CD14-positive monocyte (primary cell): Measurements from ENCODE around the gene ATG4C. TPM values are rescaled to one million over a fixed set of nuclear protein-coding genes. Genes with fewer than 3 reads are reported as not detected.

ENCODE experiments used
- DNase-seq, 3 donors: peaks; one replicate each; pipeline ENCODE4 v3.0.0-alpha.2; 2011 to 2022
- H2AFZ ChIP-seq: 2 replicates; pipeline ENCODE4 v1.6.0; 2012; ENCODE audit warnings: mild to moderate bottlenecking, low read depth, low read length, inconsistent platforms; ENCODE audit not compliant: insufficient read depth, poor library complexity, severe bottlenecking
- H3K27ac ChIP-seq, 2 donors: 1 replicate in 1 of 2; 2 replicates in 1 of 2; pipeline ENCODE4 v1.5.1; 2012 to 2013; ENCODE audit warnings: low read length in 2 of 2, control low read depth in 1 of 2, inconsistent platforms in 1 of 2, low read depth in 1 of 2, mild to moderate bottlenecking in 1 of 2
- H3K27me3 ChIP-seq, 2 donors: one replicate each; pipeline versions ENCODE4 v1.6.0 to v1.6.1; 2011 to 2013; ENCODE audit warnings: low read length in 2 of 2; ENCODE audit not compliant: control insufficient read depth in 2 of 2, insufficient read depth in 2 of 2
- H3K36me3 ChIP-seq, 2 donors: replicated peaks in 1 of 2; 1 replicate in 1 of 2; 2 replicates in 1 of 2; pipeline versions ENCODE4 v1.5.1 to v1.6.1; 2012 to 2013; ENCODE audit warnings: low read length in 2 of 2, control low read depth in 1 of 2, inconsistent platforms in 1 of 2, mild to moderate bottlenecking in 1 of 2; ENCODE audit not compliant: insufficient read depth in 2 of 2, control insufficient read depth in 1 of 2
- H3K4me1 ChIP-seq, 2 donors: 1 replicate in 1 of 2; 2 replicates in 1 of 2; pipeline versions ENCODE4 v1.5.1 to v1.6.1; 2012 to 2013; ENCODE audit warnings: low read length in 2 of 2, control low read depth in 1 of 2, inconsistent platforms in 1 of 2, mild to moderate bottlenecking in 1 of 2, moderate library complexity in 1 of 2; ENCODE audit not compliant: insufficient read depth in 2 of 2, control insufficient read depth in 1 of 2
- H3K4me2 ChIP-seq: replicated peaks from 2 replicates; pipeline ENCODE3; 2012; ENCODE audit warnings: low read length, moderate library complexity, mild to moderate bottlenecking; ENCODE audit not compliant: poor library complexity, severe bottlenecking; ENCODE audit errors: extremely low read depth
- H3K4me3 ChIP-seq, 3 experiments: fragments of 200-600 bp in 1 of 3; sonication (generic) in 1 of 3; replicated peaks in 1 of 3; 1 replicate in 2 of 3; 2 replicates in 1 of 3; pipeline ENCODE4 v1.5.1; 2011 to 2013; ENCODE audit warnings: low read length in 3 of 3, mild to moderate bottlenecking in 3 of 3, control low read depth in 2 of 3, low read depth in 2 of 3, inconsistent platforms in 1 of 3, moderate library complexity in 1 of 3
- H3K79me2 ChIP-seq: 2 replicates; pipeline ENCODE4 v1.6.0; 2012; ENCODE audit warnings: mild to moderate bottlenecking, control low read depth, inconsistent platforms, low read length, moderate library complexity; ENCODE audit not compliant: insufficient read depth
- H3K9ac ChIP-seq: 2 replicates; pipeline ENCODE4 v1.6.0; 2017; ENCODE audit warnings: low read length, mild to moderate bottlenecking; ENCODE audit not compliant: insufficient read depth, poor library complexity, severe bottlenecking
- H3K9me3 ChIP-seq, 2 donors: replicated peaks in 1 of 2; 1 replicate in 1 of 2; 2 replicates in 1 of 2; pipeline versions ENCODE4 v1.5.1 to v1.6.1; 2012 to 2013; ENCODE audit warnings: low read length in 2 of 2, control low read depth in 1 of 2; ENCODE audit not compliant: control insufficient read depth in 1 of 2, insufficient read depth in 1 of 2
- H4K20me1 ChIP-seq: 2 replicates; pipeline ENCODE4 v1.6.0; 2012; ENCODE audit warnings: mild to moderate bottlenecking, low read length, control low read depth, moderate library complexity; ENCODE audit not compliant: insufficient read depth
- H3K27ac Mint-ChIP-seq, 7 donors: one replicate each; pipeline ENCODE4 v1.8.0; 2020; ENCODE audit warnings: mild to moderate bottlenecking in 7 of 7, mixed read lengths in 7 of 7, moderate library complexity in 6 of 7, inconsistent platforms in 2 of 7
- H3K27me3 Mint-ChIP-seq, 3 donors: one replicate each; pipeline ENCODE4 v1.8.0; 2021 to 2022; ENCODE audit warnings: low read depth in 3 of 3, mild to moderate bottlenecking in 3 of 3, mixed read lengths in 3 of 3, moderate library complexity in 3 of 3, inconsistent platforms in 1 of 3
- H3K36me3 Mint-ChIP-seq, 2 donors: one replicate each; pipeline ENCODE4 v1.8.0; 2020; ENCODE audit warnings: mixed read lengths in 2 of 2, inconsistent platforms in 1 of 2, mild to moderate bottlenecking in 1 of 2
- H3K4me1 Mint-ChIP-seq: one replicate; pipeline ENCODE4 v1.8.0; 2020; ENCODE audit warnings: mild to moderate bottlenecking, mixed read lengths
- H3K4me3 Mint-ChIP-seq, 2 donors: one replicate each; pipeline ENCODE4 v1.8.0; 2020; ENCODE audit warnings: mild to moderate bottlenecking in 2 of 2, mixed read lengths in 2 of 2, moderate library complexity in 1 of 2
- H3K9me3 Mint-ChIP-seq, 7 donors: one replicate each; pipeline ENCODE4 v1.8.0; 2020 to 2022; ENCODE audit warnings: mixed read lengths in 7 of 7, mild to moderate bottlenecking in 6 of 7, moderate library complexity in 6 of 7, inconsistent platforms in 2 of 7
- intact Hi-C, 2 donors: fragments of 100-400 bp; cut with micrococcal nuclease; formaldehyde crosslinking; loops; one replicate each; pipeline versions ENCODE4 v1.15.0 to v1.15.1; 2023
- polyA plus RNA-seq, 3 donors: library from polyadenylated mRNA; depleted of rRNA in 1 of 3; unstranded in 2 of 3; stranded (reverse) in 1 of 3; fragments of 300-500 nt in 2 of 3; fragments of >200 nt in 1 of 3; fragmentation: Illumina TruSeq in 2 of 3; gene quantifications; 1 replicate in 2 of 3; 2 replicates in 1 of 3; pipeline ENCODE4 v1.2.3, GENCODE V29; 2012 to 2021
- TF ChIP-seq, protein P1 (sequence below): fragments of 200-600 bp; IDR thresholded peaks from one replicate; pipeline ENCODE4 v1.8.0; 2022; ENCODE audit warnings: antibody characterized with exemption, mild to moderate bottlenecking

ATG4C gene
- polyA plus RNA-seq, 3 donors = 5.7 to 19.1 (median 17.5) TPM

DNA sequence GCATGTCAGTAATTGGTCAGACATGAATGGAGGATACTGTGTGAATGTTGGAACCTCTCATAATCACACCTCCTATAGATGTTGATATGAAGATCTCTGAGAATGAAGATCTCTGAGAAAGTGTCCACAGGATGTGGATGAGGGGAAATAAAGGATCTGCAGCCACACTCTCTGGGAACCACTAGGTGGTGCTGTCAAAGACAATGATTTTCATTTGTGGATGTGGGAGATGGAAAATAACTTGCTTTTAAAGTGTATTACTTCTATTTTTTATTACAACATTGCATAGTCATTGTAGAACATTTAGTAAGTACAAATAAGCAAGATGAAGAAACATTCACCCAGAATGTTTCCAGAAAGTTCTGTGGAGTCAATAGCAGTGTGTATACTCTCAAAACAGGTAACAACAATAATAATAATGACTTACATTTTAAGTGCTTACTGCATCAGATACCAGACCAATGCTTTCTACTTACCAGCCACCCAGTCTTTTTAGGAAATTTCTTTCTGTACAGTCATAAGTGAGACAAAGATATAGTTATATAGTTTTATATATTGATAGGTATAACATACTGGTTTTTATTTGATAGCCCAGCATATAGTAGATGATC is 128.2 kb downstream of the ATG4C start:
- no peak overlapping the region for H3K4me3 Mint-ChIP-seq
- H3K4me1 Mint-ChIP-seq = no peaks in the 10 kb centered on the region
- intact Hi-C loops = no loop called here

More for the DNA sequence above, 128.2 kb downstream of the ATG4C start:
- Histone ChIP-seq H3K4me3 (no peak overlapping the region), H3K79me2 (no peaks in the 10 kb centered on the region), H3K4me1 (no peaks in the 10 kb centered on the region), H4K20me1 (no peaks in the 10 kb centered on the region), H2AFZ (no peak overlapping the region), H3K36me3 (no peaks in the 10 kb centered on the region), H3K9me3 (no peaks in the 10 kb centered on the region), H3K27me3 (peaks cover 0 to 6% of the 10 kb centered on the region in 2 donors), H3K4me2 (no peak overlapping the region), H3K9ac (no peak overlapping the region), H3K27ac (no peak overlapping the region)
- no peaks in the 10 kb centered on the region for H3K36me3 Mint-ChIP-seq
- peaks cover 5 to 13% (median 6%) of the 10 kb centered on the region in 3 donors for H3K27me3 Mint-ChIP-seq
- no peak overlapping the region for H3K27ac Mint-ChIP-seq
- peak in 1 of 3 donors; percentile 4 for DNase-seq
- H3K9me3 Mint-ChIP-seq = no peaks in the 10 kb centered on the region
- TF ChIP-seq, protein P1, sequence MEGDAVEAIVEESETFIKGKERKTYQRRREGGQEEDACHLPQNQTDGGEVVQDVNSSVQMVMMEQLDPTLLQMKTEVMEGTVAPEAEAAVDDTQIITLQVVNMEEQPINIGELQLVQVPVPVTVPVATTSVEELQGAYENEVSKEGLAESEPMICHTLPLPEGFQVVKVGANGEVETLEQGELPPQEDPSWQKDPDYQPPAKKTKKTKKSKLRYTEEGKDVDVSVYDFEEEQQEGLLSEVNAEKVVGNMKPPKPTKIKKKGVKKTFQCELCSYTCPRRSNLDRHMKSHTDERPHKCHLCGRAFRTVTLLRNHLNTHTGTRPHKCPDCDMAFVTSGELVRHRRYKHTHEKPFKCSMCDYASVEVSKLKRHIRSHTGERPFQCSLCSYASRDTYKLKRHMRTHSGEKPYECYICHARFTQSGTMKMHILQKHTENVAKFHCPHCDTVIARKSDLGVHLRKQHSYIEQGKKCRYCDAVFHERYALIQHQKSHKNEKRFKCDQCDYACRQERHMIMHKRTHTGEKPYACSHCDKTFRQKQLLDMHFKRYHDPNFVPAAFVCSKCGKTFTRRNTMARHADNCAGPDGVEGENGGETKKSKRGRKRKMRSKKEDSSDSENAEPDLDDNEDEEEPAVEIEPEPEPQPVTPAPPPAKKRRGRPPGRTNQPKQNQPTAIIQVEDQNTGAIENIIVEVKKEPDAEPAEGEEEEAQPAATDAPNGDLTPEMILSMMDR = peak; percentile 78

Other genes starting within 250 kb of the ATG4C start
- gene ANGPTL3, start 186.6 kb upstream of the ATG4C start, polyA plus RNA-seq = not detected
- gene DOCK7, start 95.7 kb upstream of the ATG4C start, polyA plus RNA-seq = 1 to 10 TPM; 2.9 to 3.7 (median 3.5) TPM